ENCODE data around the gene PTN. TPM values are rescaled to one million over a fixed set of nuclear protein-coding genes. Genes with fewer than 3 reads are reported as not detected.

The PTN gene
- 1.6 and 7.8 TPM in 2 replicates for total RNA-seq

GRCh38 chr7:137343281-137343841 lies at the start of gene PTN:
Gene PTN, minus strand, starts transcription at chr7:137343733. Its CDS starts 88,760 bp downstream, at chr7:137254973.

Measured in cardiac atrium fibroblast (primary cell).